SK-N-SH (cell line): ENCODE measurements around the gene SRBD1. TPM values are rescaled to one million over a fixed set of nuclear protein-coding genes. Genes with fewer than 3 reads are reported as not detected.

Experiments
- CTCF ChIA-PET: fragments of 300-600, 350-600 bp; formaldehyde crosslinking; extraction: SDS; loops from one replicate; lab custom pipeline; 2021; lab: Yijun Ruan, JAX
- POLR2A ChIA-PET: fragments of 350-600 bp; sonication (Branson Sonifier 250); formaldehyde crosslinking; extraction: SDS; loops from one replicate; lab custom pipeline; 2020; ENCODE audit warnings: antibody characterized with exemption, inconsistent platforms; lab: Yijun Ruan, JAX
- DNase-seq: peaks from one replicate; pipeline ENCODE4 v3.0.0; 2012
- H2AFZ ChIP-seq: fragments of 200-600 bp; sonication (generic); 2 replicates; pipeline ENCODE4 v1.8.1; 2016; ENCODE audit warnings: antibody characterized with exemption, mild to moderate bottlenecking, low read depth
- H3F3A ChIP-seq: fragments of 200-600 bp; sonication (generic); replicated peaks from 2 replicates; pipeline ENCODE3; 2016; ENCODE audit warnings: antibody characterized with exemption, mild to moderate bottlenecking; ENCODE audit not compliant: insufficient read depth
- H3K27ac ChIP-seq, 2 experiments: fragments of 200-500 bp in 1 of 2; fragments of 200-600 bp in 1 of 2; sonication (Bioruptor generic) in 1 of 2; sonication (generic), shearing (Covaris generic) in 1 of 2; 2 replicates each; pipeline versions ENCODE4 v1.5.1 to v1.6.1; 2014 to 2016; ENCODE audit warnings: low read depth in 2 of 2, inconsistent platforms in 1 of 2, low read length in 1 of 2, mild to moderate bottlenecking in 1 of 2, mixed read lengths in 1 of 2
- H3K27me3 ChIP-seq: fragments of 200-600 bp; sonication (generic), shearing (Covaris generic); 2 replicates; pipeline ENCODE4 v1.6.1; 2016; ENCODE audit warnings: mixed run types; ENCODE audit not compliant: insufficient read depth
- H3K36me3 ChIP-seq, 2 experiments: fragments of 200-500 bp in 1 of 2; fragments of 200-600 bp in 1 of 2; sonication (Bioruptor generic) in 1 of 2; sonication (generic) in 1 of 2; replicated peaks in 1 of 2; 2 replicates each; pipeline versions ENCODE3 to v1.5.1; 2014 to 2016; ENCODE audit warnings: low read length in 1 of 2, mild to moderate bottlenecking in 1 of 2; ENCODE audit not compliant: insufficient read depth in 2 of 2, control insufficient read depth in 1 of 2
- H3K4me1 ChIP-seq, 2 experiments: fragments of 200-500 bp in 1 of 2; fragments of 200-600 bp in 1 of 2; sonication (Bioruptor generic) in 1 of 2; sonication (generic), shearing (Covaris generic) in 1 of 2; 2 replicates each; pipeline versions ENCODE4 v1.5.1 to v1.6.1; 2014 to 2016; ENCODE audit warnings: low read depth in 1 of 2, low read length in 1 of 2, mixed run types in 1 of 2; ENCODE audit not compliant: insufficient read depth in 2 of 2, control insufficient read depth in 1 of 2
- H3K4me2 ChIP-seq: fragments of 200-600 bp; sonication (generic), shearing (Covaris generic); 2 replicates; pipeline ENCODE4 v1.6.1; 2017; ENCODE audit warnings: mixed run types
- H3K4me3 ChIP-seq, 2 experiments: fragments of 200-500 bp in 1 of 2; fragments of 200-600 bp in 1 of 2; sonication (Bioruptor generic) in 1 of 2; sonication (generic), shearing (Covaris generic) in 1 of 2; 2 replicates each; pipeline versions ENCODE4 v1.5.1 to v1.8.1; 2014 to 2016; ENCODE audit warnings: low read depth in 2 of 2, inconsistent platforms in 1 of 2, low read length in 1 of 2, mild to moderate bottlenecking in 1 of 2, mixed read lengths in 1 of 2, moderate library complexity in 1 of 2
- H3K79me2 ChIP-seq: fragments of 200-600 bp; sonication (generic); 2 replicates; pipeline ENCODE4 v1.8.1; 2017; ENCODE audit warnings: mild to moderate bottlenecking; ENCODE audit not compliant: insufficient read depth
- H3K9ac ChIP-seq: fragments of 200-600 bp; sonication (generic); 2 replicates; pipeline ENCODE4 v1.6.1; 2017; ENCODE audit warnings: mixed run types
- H3K9me2 ChIP-seq: fragments of 200-600 bp; sonication (generic); 2 replicates; pipeline ENCODE4 v1.6.1; 2017; ENCODE audit warnings: mixed run types
- H3K9me3 ChIP-seq: fragments of 200-600 bp; sonication (generic); 2 replicates; pipeline ENCODE4 v1.6.1; 2017; ENCODE audit warnings: mixed run types, mild to moderate bottlenecking, moderate library complexity
- H4K20me1 ChIP-seq: fragments of 200-600 bp; sonication (generic); 2 replicates; pipeline ENCODE4 v1.6.1; 2017; ENCODE audit warnings: mild to moderate bottlenecking, mixed run types; ENCODE audit not compliant: insufficient read depth
- CTCF ChIP-seq: fragments of 200-600 bp; sonication (generic); IDR thresholded peaks from 2 replicates; pipeline ENCODE4 v1.6.1; 2017; ENCODE audit warnings: antibody characterized with exemption, mild to moderate bottlenecking, moderate library complexity
- EZH2phosphoT487 ChIP-seq: fragments of 200-600 bp; sonication (generic); IDR thresholded peaks from 2 replicates; pipeline ENCODE4 v1.6.1; 2017; ENCODE audit warnings: low read depth, mixed run types, mild to moderate bottlenecking, antibody characterized with exemption, moderate library complexity, borderline replicate concordance
- FOSL2 ChIP-seq: IDR thresholded peaks from 2 replicates; pipeline ENCODE4 v1.4.0; 2012; ENCODE audit warnings: low read depth, mild to moderate bottlenecking, moderate library complexity, borderline replicate concordance
- FOXJ3 ChIP-seq: sonication (generic); formaldehyde crosslinking; IDR thresholded peaks from 2 replicates; pipeline ENCODE4 v1.5.1; 2020; ENCODE audit warnings: mild to moderate bottlenecking, missing genetic modification reagents
- FOXM1 ChIP-seq: IDR thresholded peaks from 2 replicates; pipeline ENCODE4 v1.4.0; 2012; ENCODE audit warnings: low read depth, mild to moderate bottlenecking
- GABPA ChIP-seq: IDR thresholded peaks from 2 replicates; pipeline ENCODE4 v1.4.0; 2012; ENCODE audit warnings: low read depth, mild to moderate bottlenecking
- GATA2 ChIP-seq: sonication (generic); formaldehyde crosslinking; IDR thresholded peaks from 2 replicates; pipeline ENCODE4 v1.5.0; 2020; ENCODE audit warnings: mild to moderate bottlenecking, missing genetic modification reagents
- JUND ChIP-seq: IDR thresholded peaks from 2 replicates; pipeline ENCODE4 v1.4.0; 2012
- MAX ChIP-seq: IDR thresholded peaks from 2 replicates; pipeline ENCODE4 v1.4.0; 2012; ENCODE audit warnings: low read depth
- NRF1 ChIP-seq: IDR thresholded peaks from 2 replicates; pipeline ENCODE4 v1.6.1; 2012; ENCODE audit warnings: low read depth, mild to moderate bottlenecking, low read length
- RAD21 ChIP-seq: IDR thresholded peaks from 2 replicates; pipeline ENCODE4 v1.6.1; 2012; ENCODE audit warnings: mild to moderate bottlenecking, low read length
- RCOR1 ChIP-seq: fragments of 150-350 bp; IDR thresholded peaks from 2 replicates; pipeline ENCODE4 v1.6.1; 2017; ENCODE audit warnings: antibody characterized with exemption, low read length
- RFX5 ChIP-seq: IDR thresholded peaks from 2 replicates; pipeline ENCODE4 v1.6.1; 2012; ENCODE audit warnings: mild to moderate bottlenecking, improper control_type of control experiment, low read length
- TCF12 ChIP-seq: IDR thresholded peaks from 2 replicates; pipeline ENCODE4 v1.4.0; 2012
- USF1 ChIP-seq: IDR thresholded peaks from 2 replicates; pipeline ENCODE4 v1.4.0; 2012; ENCODE audit warnings: low read depth, borderline replicate concordance
- YY1 ChIP-seq: IDR thresholded peaks from 2 replicates; pipeline ENCODE4 v1.4.0; 2012; ENCODE audit warnings: low read depth, mild to moderate bottlenecking
- polyA plus RNA-seq, 3 experiments: library from polyadenylated mRNA; depleted of rRNA; stranded (reverse); fragments of >200 nt; gene quantifications; 2 replicates each; pipeline ENCODE4 v1.2.3, GENCODE V29; 2012
- TF ChIP-seq, protein P1 (sequence below): fragments of 150-350 bp; IDR thresholded peaks from 2 replicates; pipeline ENCODE4 v1.6.1; 2016; ENCODE audit warnings: mild to moderate bottlenecking, low read depth, low read length

SRBD1 gene
- polyA plus RNA-seq, 1 of the 3 experiments (the other 2 are of a cell fraction): 3.2 TPM

DNA sequence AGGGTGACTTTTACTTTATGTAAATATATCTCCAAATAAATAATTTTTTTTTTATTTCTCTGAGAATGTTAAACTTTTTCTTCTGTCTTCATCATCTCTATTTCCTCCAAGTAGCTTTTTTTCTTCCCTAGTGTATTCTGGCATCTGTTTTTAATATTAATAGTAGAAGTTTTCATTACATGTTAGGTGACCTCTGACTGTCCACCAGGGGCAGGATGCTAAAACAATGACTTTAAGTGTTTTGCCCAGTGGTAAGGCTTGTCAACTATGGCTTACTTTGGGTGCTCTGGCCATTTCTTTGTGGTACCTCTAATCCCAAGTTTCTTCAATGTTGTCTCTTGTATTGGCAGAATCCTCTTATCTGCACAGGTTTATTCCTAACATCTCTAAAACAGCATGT, 127.1 kb downstream of the SRBD1 start:
- DNase-seq: peak; percentile 30
- H3K27ac ChIP-seq: no peak overlapping the region
- H2AFZ ChIP-seq: no peak overlapping the region
- H3K4me3 ChIP-seq: no peak overlapping the region
- ChIA-PET POLR2A (interaction anchor here (0.7 kb wide), 1 partner anchor 529 kb away, joined by 3 read pairs; no protein-coding TSS in a partner anchor), CTCF (interaction anchor here (0.9 to 5.0 kb wide), 8 partner anchors 8 to 510 kb away, joined by 3 to 47 read pairs (median 3); no protein-coding TSS in a partner anchor)
- no peak overlapping the region for H3K9ac ChIP-seq
- H3K4me2 ChIP-seq: no peak overlapping the region
- H3K4me1 ChIP-seq: peaks cover 0 to 2% of the 10 kb centered on the region in 2 experiments; a peak in 1 of 4 replicates
- H3K9me2 ChIP-seq: no peaks in the 10 kb centered on the region
- TF ChIP-seq RAD21 (no peak), MAX (no peak), EZH2phosphoT487 (no peak), FOSL2 (no peak), YY1 (no peak), FOXJ3 (CRISPR knock-in tag) (no peak), NRF1 (no peak), RCOR1 (no peak), GATA2 (CRISPR knock-in tag) (no peak), GABPA (no peak), USF1 (no peak), JUND (no peak), RFX5 (no peak), FOXM1 (no peak), TCF12 (peak; percentile 75), CTCF (peak; percentile 67)
- TF ChIP-seq, protein P1, sequence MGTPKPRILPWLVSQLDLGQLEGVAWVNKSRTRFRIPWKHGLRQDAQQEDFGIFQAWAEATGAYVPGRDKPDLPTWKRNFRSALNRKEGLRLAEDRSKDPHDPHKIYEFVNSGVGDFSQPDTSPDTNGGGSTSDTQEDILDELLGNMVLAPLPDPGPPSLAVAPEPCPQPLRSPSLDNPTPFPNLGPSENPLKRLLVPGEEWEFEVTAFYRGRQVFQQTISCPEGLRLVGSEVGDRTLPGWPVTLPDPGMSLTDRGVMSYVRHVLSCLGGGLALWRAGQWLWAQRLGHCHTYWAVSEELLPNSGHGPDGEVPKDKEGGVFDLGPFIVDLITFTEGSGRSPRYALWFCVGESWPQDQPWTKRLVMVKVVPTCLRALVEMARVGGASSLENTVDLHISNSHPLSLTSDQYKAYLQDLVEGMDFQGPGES: no peak
- H4K20me1 ChIP-seq: no peaks in the 10 kb centered on the region
- peaks cover 4 to 5% of the 10 kb centered on the region in 2 experiments for H3K36me3 ChIP-seq
- no peaks in the 10 kb centered on the region for H3F3A ChIP-seq
- no peaks in the 10 kb centered on the region for H3K9me3 ChIP-seq
- no peaks in the 10 kb centered on the region for H3K27me3 ChIP-seq
- no peaks in the 10 kb centered on the region for H3K79me2 ChIP-seq
